ENCODE data around the gene WBP1. TPM values are rescaled to one million over a fixed set of nuclear protein-coding genes. Genes with fewer than 3 reads are reported as not detected.

The WBP1 gene
- total RNA-seq: 10 to 100 TPM; 39.5 to 80.7 (median 58.5) TPM
- 10 to 100 TPM; 64.7 to 84.2 (median 78.8) TPM for polyA plus RNA-seq
- long read RNA-seq, donor 1, transcript WBP1-201 (4 exons, 1,294 nt): major isoform, 14 of 26 reads
- long read RNA-seq, donor 1, partial matches to known transcripts: 6 of 26 reads
- long read RNA-seq, donor 1, other reads (novel, unspliced or antisense): 0 of 26 reads
- long read RNA-seq, donor 2, transcript WBP1-201 (4 exons, 1,294 nt): major isoform, 13 of 16 reads
- long read RNA-seq, donor 2, partial matches to known transcripts: 0 of 16 reads
- long read RNA-seq, donor 2, other reads (novel, unspliced or antisense): 0 of 16 reads

DNA sequence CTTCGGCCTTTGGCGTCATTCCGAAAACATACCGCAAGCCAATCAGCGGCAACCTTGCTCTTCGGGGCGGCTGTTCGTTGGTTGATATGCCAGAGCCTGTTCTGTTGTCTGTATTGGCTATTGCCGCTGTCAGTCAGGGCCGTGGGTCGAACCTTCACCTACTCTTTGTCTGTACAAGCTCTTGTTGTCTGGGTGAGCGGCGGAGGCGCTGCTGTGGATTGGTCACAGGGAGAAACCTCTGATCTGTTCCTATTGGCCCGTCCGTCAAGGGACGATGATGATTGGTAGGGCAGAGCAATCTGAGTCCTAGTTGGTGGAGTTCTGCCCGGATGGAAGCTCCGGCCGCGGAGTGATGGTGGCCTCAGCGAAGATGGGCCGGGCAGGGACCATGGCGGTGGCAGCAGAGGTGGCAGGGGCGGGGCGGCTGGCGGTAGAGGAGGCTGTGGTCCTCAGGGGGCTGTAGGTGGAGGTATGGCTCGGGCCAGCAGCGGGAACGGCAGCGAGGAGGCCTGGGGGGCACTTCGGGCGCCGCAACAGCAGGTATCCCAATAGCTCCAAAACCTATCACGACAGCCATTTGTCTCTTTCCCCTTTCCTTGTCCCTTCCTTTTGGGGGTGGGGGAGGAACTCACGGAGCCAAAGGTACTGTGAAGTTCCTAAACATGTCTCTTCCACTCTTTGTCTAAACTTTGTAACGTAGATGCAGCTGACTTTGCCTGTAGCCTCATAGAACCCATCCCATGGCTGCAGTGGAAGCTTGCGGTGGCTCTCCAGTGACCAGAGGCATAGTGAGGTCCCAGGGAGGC is at the start of gene WBP1:
Gene WBP1, plus strand, starts transcription at position 307 of the 806 bp plus-strand sequence. Its CDS starts 165 bp downstream, at position 472.
- no peaks in the 10 kb centered on the region for H3K9me3 ChIP-seq
- H3K36me3 ChIP-seq: peaks cover 0 to 35% (median 20%) of the 10 kb centered on the region in 6 donors
- WGBS, 5 donors: 0 to 2% (median 0%) methylated on average over 26 to 38 of the region's 38 CpGs
- intact Hi-C loops (cut with DNase I; ENCODE audit: low total_unique reads): no loop called here
- H3K4me1 ChIP-seq: peaks cover 32 to 67% (median 44%) of the 10 kb centered on the region in 6 donors
- H3K27ac ChIP-seq: peak within 1 kb of the TSS; percentile 95 to 100 (median 98)
- TF ChIP-seq POLR2A (IDR thresholded peaks at IDR 0.05) (peak; percentile 64 to 76 (median 65)), POLR2AphosphoS5 (IDR thresholded peaks at IDR 0.05) (peak; percentile 90 to 93 (median 92))
- TF ChIP-seq, protein P1, sequence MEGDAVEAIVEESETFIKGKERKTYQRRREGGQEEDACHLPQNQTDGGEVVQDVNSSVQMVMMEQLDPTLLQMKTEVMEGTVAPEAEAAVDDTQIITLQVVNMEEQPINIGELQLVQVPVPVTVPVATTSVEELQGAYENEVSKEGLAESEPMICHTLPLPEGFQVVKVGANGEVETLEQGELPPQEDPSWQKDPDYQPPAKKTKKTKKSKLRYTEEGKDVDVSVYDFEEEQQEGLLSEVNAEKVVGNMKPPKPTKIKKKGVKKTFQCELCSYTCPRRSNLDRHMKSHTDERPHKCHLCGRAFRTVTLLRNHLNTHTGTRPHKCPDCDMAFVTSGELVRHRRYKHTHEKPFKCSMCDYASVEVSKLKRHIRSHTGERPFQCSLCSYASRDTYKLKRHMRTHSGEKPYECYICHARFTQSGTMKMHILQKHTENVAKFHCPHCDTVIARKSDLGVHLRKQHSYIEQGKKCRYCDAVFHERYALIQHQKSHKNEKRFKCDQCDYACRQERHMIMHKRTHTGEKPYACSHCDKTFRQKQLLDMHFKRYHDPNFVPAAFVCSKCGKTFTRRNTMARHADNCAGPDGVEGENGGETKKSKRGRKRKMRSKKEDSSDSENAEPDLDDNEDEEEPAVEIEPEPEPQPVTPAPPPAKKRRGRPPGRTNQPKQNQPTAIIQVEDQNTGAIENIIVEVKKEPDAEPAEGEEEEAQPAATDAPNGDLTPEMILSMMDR (IDR thresholded peaks at IDR 0.05 in 8 of 11, conservative IDR thresholded peaks at IDR 0.05 in 3 of 11): peak in 1 of 11 experiments; percentile 22
- peak within 1 kb of the TSS; percentile 55 to 91 (median 72) for H3K4me3 ChIP-seq
- H3K27me3 ChIP-seq (replicated peaks in 1 of 7): no peaks in the 10 kb centered on the region
- DNase-seq: peak; percentile 99

DNA sequence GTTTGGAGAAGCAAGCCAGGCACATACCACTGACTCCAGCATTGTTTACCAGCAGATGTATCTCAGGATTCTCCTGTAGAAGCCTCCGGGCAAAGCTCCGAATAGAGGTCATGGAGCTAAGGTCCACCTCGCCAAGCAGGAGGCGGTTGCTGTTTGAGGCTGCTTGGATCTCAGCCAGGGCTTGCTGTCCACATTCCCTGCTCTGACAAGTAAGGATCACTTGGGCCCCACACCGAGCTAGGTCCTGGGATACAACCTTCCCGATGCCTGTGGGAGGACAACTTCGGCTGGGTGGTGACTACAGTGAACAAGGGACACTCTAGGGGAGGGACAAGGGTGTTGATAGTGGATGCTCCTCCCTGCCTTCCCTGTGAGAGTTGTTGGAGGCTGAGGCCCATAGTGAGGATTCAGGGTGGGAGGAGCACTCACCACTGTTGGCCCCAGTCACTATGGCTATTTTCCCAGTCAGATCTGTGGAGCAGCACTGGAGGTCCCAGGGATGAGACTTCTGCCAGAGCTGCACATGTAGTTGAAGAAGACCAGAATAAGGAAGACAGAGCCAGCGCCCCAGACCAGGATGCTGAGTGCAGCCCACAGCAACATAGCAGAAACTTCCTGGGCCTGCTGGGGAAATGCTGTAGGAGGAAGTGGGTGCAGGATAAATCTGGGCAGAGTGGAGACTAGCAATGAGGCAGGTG is 45.1 kb upstream of the WBP1 start:
- TF ChIP-seq, protein P1 (IDR thresholded peaks at IDR 0.05 in 8 of 11, conservative IDR thresholded peaks at IDR 0.05 in 3 of 11): no peak
- no peak for TF ChIP-seq POLR2A (IDR thresholded peaks at IDR 0.05)

DNA sequence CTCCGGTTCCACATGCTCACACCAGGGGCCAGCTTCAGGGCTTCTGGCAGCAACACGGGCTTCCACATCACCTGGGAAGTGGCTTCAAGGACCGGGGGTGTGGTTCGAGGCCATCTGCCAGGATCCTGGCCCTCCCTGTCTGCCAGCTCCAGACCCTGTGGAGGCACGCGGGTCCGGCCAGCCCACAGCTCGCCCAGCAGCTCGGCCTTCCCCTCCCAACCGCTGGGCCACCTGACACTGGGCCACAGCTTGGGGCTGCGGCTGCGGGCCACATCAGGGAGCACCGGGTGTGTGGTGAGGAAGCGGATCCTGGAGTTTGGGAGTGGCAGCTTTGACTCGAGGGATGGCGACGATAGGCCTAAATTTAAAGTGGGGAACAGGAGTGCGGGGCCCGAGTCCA is 43.8 kb upstream of the WBP1 start:
- intact Hi-C loops (cut with DNase I; ENCODE audit: low total_unique reads): no loop called here
- Histone ChIP-seq H3K27me3 (replicated peaks in 1 of 7) (peaks cover 0 to 21% (median 0%) of the 10 kb centered on the region in 7 donors), H3K4me1 (peaks cover 3 to 52% (median 36%) of the 10 kb centered on the region in 6 donors), H3K4me3 (peak overlapping the region; percentile 34 to 70 (median 49)), H3K27ac (peak overlapping the region in 6 of 8 donors; percentile 53 to 78 (median 71)), H3K9me3 (no peaks in the 10 kb centered on the region), H3K36me3 (no peaks in the 10 kb centered on the region)
- WGBS, 5 donors: 57 to 72% (median 71%) methylated on average over 10 to 19 of the region's 19 CpGs
- no peak for DNase-seq
- TF ChIP-seq POLR2AphosphoS5 (IDR thresholded peaks at IDR 0.05): no peak
- no peak for TF ChIP-seq POLR2A (IDR thresholded peaks at IDR 0.05)
- TF ChIP-seq, protein P1 (IDR thresholded peaks at IDR 0.05 in 8 of 11, conservative IDR thresholded peaks at IDR 0.05 in 3 of 11): no peak

More for the DNA sequence above, 45.1 kb upstream of the WBP1 start:
- peaks cover 0 to 21% (median 0%) of the 10 kb centered on the region in 7 donors for H3K27me3 ChIP-seq (replicated peaks in 1 of 7)
- H3K9me3 ChIP-seq: no peaks in the 10 kb centered on the region
- peaks cover 3 to 39% (median 27%) of the 10 kb centered on the region in 6 donors for H3K4me1 ChIP-seq
- H3K27ac ChIP-seq: no peak overlapping the region
- H3K4me3 ChIP-seq: no peak overlapping the region
- H3K36me3 ChIP-seq: no peaks in the 10 kb centered on the region
- intact Hi-C loops (cut with DNase I; ENCODE audit: low total_unique reads): no loop called here
- WGBS, 5 donors: 63 to 91% (median 85%) methylated on average over 5 to 8 of the region's 8 CpGs
- DNase-seq: no peak
